ENCODE measurements around the gene DNAH10. TPM values are rescaled to one million over a fixed set of nuclear protein-coding genes. Genes with fewer than 3 reads are reported as not detected.

DNAH10 gene
- polyA plus RNA-seq, 2 of the 4 experiments (the other 2 are of a cell fraction): 0.14 to 0.39 TPM

DNA sequence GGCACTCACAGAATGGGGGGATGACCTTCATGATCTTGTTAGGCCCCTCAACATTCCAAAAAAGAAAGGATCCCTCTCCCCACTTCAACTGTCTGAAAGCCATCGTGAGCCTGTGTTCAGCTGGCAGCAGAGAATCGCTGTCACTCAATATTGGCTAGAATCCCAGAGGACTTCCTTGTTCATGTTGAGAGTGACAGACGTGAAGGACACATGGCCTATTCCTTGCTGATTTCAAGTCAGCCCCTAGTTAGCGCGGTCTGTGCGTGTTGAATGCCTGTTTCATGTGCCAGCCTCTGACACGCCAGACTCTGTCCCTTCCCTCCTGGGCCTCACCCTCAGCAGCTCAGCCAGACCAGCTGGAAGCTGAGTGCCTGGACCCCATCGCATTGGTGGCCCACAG, 43.1 kb downstream of the DNAH10 start:
- CTCF ChIA-PET: interaction anchor here (0.6 to 0.8 kb wide), 2 partner anchors 228 to 1673 kb away, joined by 3 to 5 read pairs; no protein-coding TSS in a partner anchor

GRCh38 chr12:123807002-123807401, 44.9 kb downstream of the DNAH10 start:
- no peak for ATAC-seq
- FAIRE-seq: no peak
- Histone ChIP-seq H3K27ac (no peak overlapping the region), H3K4me3 (no peak overlapping the region), H3K4me1 (no peaks in the 10 kb centered on the region), H3K9me3 (no peaks in the 10 kb centered on the region), H3K4me2 (no peak overlapping the region)
- DNase-seq (ENCODE audit: low read depth in 1 of 2, low spot score in 1 of 2): no peak
- CTCF ChIA-PET: interaction anchor here (0.7 to 0.9 kb wide), 3 partner anchors 9 to 225 kb away, joined by 3 read pairs; no protein-coding TSS in a partner anchor
- TF ChIP-seq BHLHE40 (IDR thresholded peaks at IDR 0.05; ENCODE audit: low read depth, low read length) (no peak), HES2 (IDR thresholded peaks at IDR 0.05) (no peak), HOXB13 (CRISPR knock-in tag; IDR thresholded peaks at IDR 0.05; ENCODE audit: low read depth) (no peak), JUNB (IDR thresholded peaks at IDR 0.05) (no peak), CBX8 (IDR thresholded peaks at IDR 0.05) (no peak), TP53 (CRISPR knock-in tag; IDR thresholded peaks at IDR 0.05) (no peak), MAFK (IDR thresholded peaks at IDR 0.05; ENCODE audit: partially characterized antibody) (no peak), HOXA7 (CRISPR knock-in tag; IDR thresholded peaks at IDR 0.05) (no peak), SMC3 (IDR thresholded peaks at IDR 0.05) (no peak), NR3C1 (IDR thresholded peaks at IDR 0.05) (no peak), POLR2AphosphoS2 (conservative IDR thresholded peaks at IDR 0.05; ENCODE audit: low read length) (no peak), FOSB (CRISPR knock-in tag; IDR thresholded peaks at IDR 0.05) (no peak), HDAC2 (IDR thresholded peaks at IDR 0.05) (no peak), EP300 (IDR thresholded peaks at IDR 0.05) (no peak), GATA3 (IDR thresholded peaks at IDR 0.05; ENCODE audit: borderline replicate concordance) (no peak), USF2 (IDR thresholded peaks at IDR 0.05) (no peak), POLR2A (IDR thresholded peaks at IDR 0.05; ENCODE audit: low read length) (no peak)
- POLR2A ChIA-PET: no interaction called here
- 80% methylated on average over 4 of the region's 4 CpGs for WGBS (ENCODE audit: missing lambda C conversion rate)

More for the DNA sequence above, 43.1 kb downstream of the DNAH10 start:
- H3K4me2 ChIP-seq: no peak overlapping the region
- no peak overlapping the region for H3K4me3 ChIP-seq
- no peak for ATAC-seq
- no peak overlapping the region for H3K27ac ChIP-seq
- DNase-seq (ENCODE audit: low read depth in 1 of 2, low spot score in 1 of 2): no peak
- H3K9me3 ChIP-seq: no peaks in the 10 kb centered on the region
- no peak for TF ChIP-seq EP300 (IDR thresholded peaks at IDR 0.05)
- TF ChIP-seq ZC3H11A (IDR thresholded peaks at IDR 0.05): no peak
- no peak for TF ChIP-seq RNF2 (IDR thresholded peaks at IDR 0.05; ENCODE audit: borderline replicate concordance, low read depth)
- TF ChIP-seq BHLHE40 (IDR thresholded peaks at IDR 0.05; ENCODE audit: low read depth, low read length): no peak
- TF ChIP-seq, protein P1, sequence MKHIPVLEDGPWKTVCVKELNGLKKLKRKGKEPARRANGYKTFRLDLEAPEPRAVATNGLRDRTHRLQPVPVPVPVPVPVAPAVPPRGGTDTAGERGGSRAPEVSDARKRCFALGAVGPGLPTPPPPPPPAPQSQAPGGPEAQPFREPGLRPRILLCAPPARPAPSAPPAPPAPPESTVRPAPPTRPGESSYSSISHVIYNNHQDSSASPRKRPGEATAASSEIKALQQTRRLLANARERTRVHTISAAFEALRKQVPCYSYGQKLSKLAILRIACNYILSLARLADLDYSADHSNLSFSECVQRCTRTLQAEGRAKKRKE (CRISPR knock-in tag; IDR thresholded peaks at IDR 0.05; ENCODE audit: low read depth): no peak
- TF ChIP-seq CHD2 (IDR thresholded peaks at IDR 0.05; ENCODE audit: low read length, partially characterized antibody): no peak
- TF ChIP-seq CTCF (IDR thresholded peaks at IDR 0.05): no peak
- TF ChIP-seq FOSL2 (IDR thresholded peaks at IDR 0.05): no peak
- no peak for TF ChIP-seq FOSL2 (CRISPR knock-in tag; IDR thresholded peaks at IDR 0.05)
- no peak for TF ChIP-seq CHD4 (IDR thresholded peaks at IDR 0.05; ENCODE audit: borderline replicate concordance)
- no peak for TF ChIP-seq HMGXB4 (CRISPR knock-in tag; IDR thresholded peaks at IDR 0.05; ENCODE audit: borderline replicate concordance)
- no peak for TF ChIP-seq HOXB13 (CRISPR knock-in tag; IDR thresholded peaks at IDR 0.05; ENCODE audit: low read depth)
- TF ChIP-seq HDAC2 (IDR thresholded peaks at IDR 0.05): no peak
- no peak for TF ChIP-seq RARB (CRISPR knock-in tag; IDR thresholded peaks at IDR 0.05)
- TF ChIP-seq, protein P2, sequence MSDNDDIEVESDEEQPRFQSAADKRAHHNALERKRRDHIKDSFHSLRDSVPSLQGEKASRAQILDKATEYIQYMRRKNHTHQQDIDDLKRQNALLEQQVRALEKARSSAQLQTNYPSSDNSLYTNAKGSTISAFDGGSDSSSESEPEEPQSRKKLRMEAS (IDR thresholded peaks at IDR 0.05): no peak
- no peak for TF ChIP-seq MYC (IDR thresholded peaks at IDR 0.05; ENCODE audit: borderline replicate concordance, low read length)
- no peak for TF ChIP-seq RFX5 (IDR thresholded peaks at IDR 0.05)
- no peak for TF ChIP-seq GATA3 (IDR thresholded peaks at IDR 0.05; ENCODE audit: borderline replicate concordance)
- no peak for TF ChIP-seq SMC3 (IDR thresholded peaks at IDR 0.05)
- H3K4me1 ChIP-seq: no peaks in the 10 kb centered on the region
- POLR2A ChIA-PET: no interaction called here
- no peak for FAIRE-seq
- 77% methylated on average over 8 of the region's 8 CpGs for WGBS (ENCODE audit: missing lambda C conversion rate)
